ENCODE data around the gene RMI2.

- TF ChIP-seq CTCF (conservative IDR thresholded peaks at IDR 0.05 in 1 of 2, IDR thresholded peaks at IDR 0.05 in 1 of 2; ENCODE audit: low read depth in 1 of 2, low read length in 2 of 2) (no peak), EZH2 (IDR thresholded peaks at IDR 0.05; ENCODE audit: low read length, missing control alignments) (no peak)
Observed at GRCh38 chr16:11398136-11398535, 52.9 kb downstream of the RMI2 start.
